ENCODE data around the gene ARL15. TPM values are rescaled to one million over a fixed set of nuclear protein-coding genes. Genes with fewer than 3 reads are reported as not detected.

Gene ARL15
- total and polyA plus RNA-seq, 4 donors = 5.7 to 66.2 (median 14.9) TPM

- no peak for ATAC-seq (ENCODE audit: insufficient read depth, low FRiP score)
- Histone ChIP-seq H3K4me1 (ENCODE audit: control insufficient read depth in 5 of 5, insufficient read depth in 5 of 5, low read length in 5 of 5) (peaks cover 0 to 21% (median 3%) of the 10 kb centered on the region in 5 donors), H3K4me3 (no peak overlapping the region), H3K27me3 (ENCODE audit: control insufficient read depth in 3 of 3, insufficient read depth in 3 of 3, low read length in 2 of 3) (no peaks in the 10 kb centered on the region), H3K36me3 (ENCODE audit: control insufficient read depth in 4 of 4, insufficient read depth in 4 of 4, low read length in 4 of 4) (no peaks in the 10 kb centered on the region), H3K9me3 (ENCODE audit: control insufficient read depth in 4 of 4, insufficient read depth in 3 of 4, low read length in 3 of 4) (no peaks in the 10 kb centered on the region), H3K27ac (ENCODE audit: low read depth in 1 of 2, low read length in 1 of 2) (no peak overlapping the region), H3K9ac (ENCODE audit: insufficient read depth in 1 of 2, low read length in 2 of 2) (no peak overlapping the region)
- TF ChIP-seq, protein P1, sequence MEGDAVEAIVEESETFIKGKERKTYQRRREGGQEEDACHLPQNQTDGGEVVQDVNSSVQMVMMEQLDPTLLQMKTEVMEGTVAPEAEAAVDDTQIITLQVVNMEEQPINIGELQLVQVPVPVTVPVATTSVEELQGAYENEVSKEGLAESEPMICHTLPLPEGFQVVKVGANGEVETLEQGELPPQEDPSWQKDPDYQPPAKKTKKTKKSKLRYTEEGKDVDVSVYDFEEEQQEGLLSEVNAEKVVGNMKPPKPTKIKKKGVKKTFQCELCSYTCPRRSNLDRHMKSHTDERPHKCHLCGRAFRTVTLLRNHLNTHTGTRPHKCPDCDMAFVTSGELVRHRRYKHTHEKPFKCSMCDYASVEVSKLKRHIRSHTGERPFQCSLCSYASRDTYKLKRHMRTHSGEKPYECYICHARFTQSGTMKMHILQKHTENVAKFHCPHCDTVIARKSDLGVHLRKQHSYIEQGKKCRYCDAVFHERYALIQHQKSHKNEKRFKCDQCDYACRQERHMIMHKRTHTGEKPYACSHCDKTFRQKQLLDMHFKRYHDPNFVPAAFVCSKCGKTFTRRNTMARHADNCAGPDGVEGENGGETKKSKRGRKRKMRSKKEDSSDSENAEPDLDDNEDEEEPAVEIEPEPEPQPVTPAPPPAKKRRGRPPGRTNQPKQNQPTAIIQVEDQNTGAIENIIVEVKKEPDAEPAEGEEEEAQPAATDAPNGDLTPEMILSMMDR (IDR thresholded peaks at IDR 0.05; ENCODE audit: control extremely low read depth, extremely low read depth) = no peak
- WGBS, 2 donors = 97 to 99% methylated on average over 2 of the region's 2 CpGs
- DNase-seq = no peak
These were observed 161.5 kb downstream of the ARL15 start for GRCh38 chr5:54148858-54149257.

- Histone ChIP-seq H3K4me1 (ENCODE audit: control insufficient read depth in 5 of 5, insufficient read depth in 5 of 5, low read length in 5 of 5) (peaks cover 0 to 21% (median 3%) of the 10 kb centered on the region in 5 donors), H3K27ac (ENCODE audit: low read depth in 1 of 2, low read length in 1 of 2) (no peak overlapping the region), H3K9ac (ENCODE audit: insufficient read depth in 1 of 2, low read length in 2 of 2) (no peak overlapping the region), H3K4me3 (no peak overlapping the region), H3K27me3 (ENCODE audit: control insufficient read depth in 3 of 3, insufficient read depth in 3 of 3, low read length in 2 of 3) (no peaks in the 10 kb centered on the region), H3K36me3 (ENCODE audit: control insufficient read depth in 4 of 4, insufficient read depth in 4 of 4, low read length in 4 of 4) (no peaks in the 10 kb centered on the region), H3K9me3 (ENCODE audit: control insufficient read depth in 4 of 4, insufficient read depth in 3 of 4, low read length in 3 of 4) (no peaks in the 10 kb centered on the region)
- TF ChIP-seq, protein P1 (IDR thresholded peaks at IDR 0.05; ENCODE audit: control extremely low read depth, extremely low read depth) = no peak
- DNase-seq (peak in 1 of 3 donors; percentile 21), ATAC-seq (ENCODE audit: insufficient read depth, low FRiP score) (no peak)
- WGBS, 2 donors = 76 to 87% methylated on average over 6 of the region's 6 CpGs
These were observed 162.1 kb downstream of the ARL15 start for GRCh38 chr5:54148067-54148845.

DNA sequence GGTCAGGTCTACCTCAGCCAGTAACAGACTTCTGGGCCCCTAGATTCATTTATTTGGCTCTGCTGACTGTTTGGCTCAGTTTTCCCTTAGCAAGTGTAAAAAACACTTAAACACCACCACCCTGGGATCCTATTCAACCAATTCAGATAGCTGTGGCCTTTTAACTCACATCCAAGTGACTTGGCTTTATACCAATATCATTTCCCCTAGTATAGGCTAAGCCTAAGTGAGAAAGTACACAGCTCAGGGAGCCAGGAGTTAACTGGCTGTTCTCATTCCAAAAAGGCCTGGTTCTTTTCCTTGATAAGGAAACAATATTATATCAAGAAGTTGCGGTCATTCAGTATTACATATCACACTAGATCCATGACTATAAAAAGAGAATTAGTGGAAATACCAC is 163.5 kb downstream of the ARL15 start:
- TF ChIP-seq, protein P1 (IDR thresholded peaks at IDR 0.05; ENCODE audit: control extremely low read depth, extremely low read depth) = no peak

More for the DNA sequence above, 163.5 kb downstream of the ARL15 start:
- Histone ChIP-seq H3K36me3 (ENCODE audit: control insufficient read depth in 4 of 4, insufficient read depth in 4 of 4, low read length in 4 of 4) (no peaks in the 10 kb centered on the region), H3K27me3 (ENCODE audit: control insufficient read depth in 3 of 3, insufficient read depth in 3 of 3, low read length in 2 of 3) (no peaks in the 10 kb centered on the region), H3K9ac (ENCODE audit: insufficient read depth in 1 of 2, low read length in 2 of 2) (no peak overlapping the region), H3K9me3 (ENCODE audit: control insufficient read depth in 4 of 4, insufficient read depth in 3 of 4, low read length in 3 of 4) (no peaks in the 10 kb centered on the region), H3K4me1 (ENCODE audit: control insufficient read depth in 5 of 5, insufficient read depth in 5 of 5, low read length in 5 of 5) (peaks cover 0 to 17% (median 3%) of the 10 kb centered on the region in 5 donors), H3K4me3 (no peak overlapping the region), H3K27ac (ENCODE audit: low read depth in 1 of 2, low read length in 1 of 2) (no peak overlapping the region)
- ATAC-seq (ENCODE audit: insufficient read depth, low FRiP score) (no peak), DNase-seq (peak in 2 of 3 donors; percentile 23 to 57)
- 67 to 86% methylated on average over 1 of the region's 1 CpG for WGBS, 2 donors

Data from lung (tissue), 12 donors.